Subcutaneous adipose tissue (tissue), 4 donors: ENCODE data around the gene MED13L. TPM values are rescaled to one million over a fixed set of nuclear protein-coding genes. Genes with fewer than 3 reads are reported as not detected.

Experiments
- total RNA-seq, 4 donors: library from RNA; depleted of rRNA; stranded (reverse); fragments of >200 nt; gene quantifications; one replicate each; pipeline ENCODE4 v1.1.0, GENCODE V29; 2016
- TF ChIP-seq, protein P1 (sequence below): fragments of 450-650 bp; IDR thresholded peaks from one replicate; pipeline ENCODE4 v1.5.1; 2016; ENCODE audit warnings: low read depth, mild to moderate bottlenecking, control low read depth, antibody characterized with exemption, moderate library complexity

The MED13L gene
- total RNA-seq, 4 donors from 2014 or later: 164 to 285 (median 225) TPM

DNA sequence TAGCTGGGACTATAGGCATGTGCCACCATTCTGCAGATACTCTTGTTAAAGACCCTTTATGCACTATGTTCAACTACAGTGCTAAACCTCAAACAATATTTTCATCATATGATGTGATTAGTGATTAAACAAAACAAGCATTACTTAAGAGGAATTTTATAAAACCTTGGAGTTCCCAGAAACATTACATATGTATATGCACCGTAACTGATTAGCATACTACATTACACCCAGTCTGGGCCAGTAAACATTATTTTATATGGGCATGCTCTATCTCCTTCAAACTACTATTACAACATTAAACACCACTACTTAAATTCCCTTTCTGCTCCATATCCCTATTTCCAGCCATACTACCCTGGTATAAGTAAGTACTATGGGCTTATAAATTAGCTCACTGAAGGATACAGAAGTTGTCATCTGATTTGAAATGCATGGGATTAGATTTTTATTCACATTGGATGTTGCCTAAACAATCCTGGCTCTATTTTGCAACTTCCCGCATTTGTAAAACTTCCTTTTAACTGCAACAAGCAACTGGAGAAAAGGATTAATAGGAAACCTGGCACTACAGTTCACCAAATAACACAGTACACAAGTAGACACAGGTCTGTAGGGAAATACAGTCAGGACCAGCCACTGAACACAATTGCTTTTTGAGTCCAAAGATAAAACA, 205.8 kb downstream of the MED13L start:
- TF ChIP-seq, protein P1, sequence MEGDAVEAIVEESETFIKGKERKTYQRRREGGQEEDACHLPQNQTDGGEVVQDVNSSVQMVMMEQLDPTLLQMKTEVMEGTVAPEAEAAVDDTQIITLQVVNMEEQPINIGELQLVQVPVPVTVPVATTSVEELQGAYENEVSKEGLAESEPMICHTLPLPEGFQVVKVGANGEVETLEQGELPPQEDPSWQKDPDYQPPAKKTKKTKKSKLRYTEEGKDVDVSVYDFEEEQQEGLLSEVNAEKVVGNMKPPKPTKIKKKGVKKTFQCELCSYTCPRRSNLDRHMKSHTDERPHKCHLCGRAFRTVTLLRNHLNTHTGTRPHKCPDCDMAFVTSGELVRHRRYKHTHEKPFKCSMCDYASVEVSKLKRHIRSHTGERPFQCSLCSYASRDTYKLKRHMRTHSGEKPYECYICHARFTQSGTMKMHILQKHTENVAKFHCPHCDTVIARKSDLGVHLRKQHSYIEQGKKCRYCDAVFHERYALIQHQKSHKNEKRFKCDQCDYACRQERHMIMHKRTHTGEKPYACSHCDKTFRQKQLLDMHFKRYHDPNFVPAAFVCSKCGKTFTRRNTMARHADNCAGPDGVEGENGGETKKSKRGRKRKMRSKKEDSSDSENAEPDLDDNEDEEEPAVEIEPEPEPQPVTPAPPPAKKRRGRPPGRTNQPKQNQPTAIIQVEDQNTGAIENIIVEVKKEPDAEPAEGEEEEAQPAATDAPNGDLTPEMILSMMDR: no peak

DNA sequence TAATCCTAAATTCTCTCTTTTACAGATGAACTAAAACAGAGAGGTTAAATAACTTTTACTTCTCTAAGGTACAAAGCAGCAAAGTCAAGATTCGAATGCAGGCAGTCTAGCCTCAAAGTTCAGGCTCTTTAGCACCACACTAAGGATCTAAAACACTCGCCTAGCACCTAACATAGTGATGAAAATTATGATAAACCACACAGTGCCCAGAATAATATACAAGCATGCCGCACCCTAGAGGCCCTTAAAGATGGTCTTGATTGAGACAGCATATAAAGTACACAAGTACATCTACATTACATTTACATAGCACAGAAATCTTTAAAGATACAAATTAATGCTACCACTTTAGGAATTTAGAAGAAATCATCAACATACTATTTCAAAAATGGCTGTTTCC, 207.0 kb downstream of the MED13L start:
- TF ChIP-seq, protein P1: no peak

DNA sequence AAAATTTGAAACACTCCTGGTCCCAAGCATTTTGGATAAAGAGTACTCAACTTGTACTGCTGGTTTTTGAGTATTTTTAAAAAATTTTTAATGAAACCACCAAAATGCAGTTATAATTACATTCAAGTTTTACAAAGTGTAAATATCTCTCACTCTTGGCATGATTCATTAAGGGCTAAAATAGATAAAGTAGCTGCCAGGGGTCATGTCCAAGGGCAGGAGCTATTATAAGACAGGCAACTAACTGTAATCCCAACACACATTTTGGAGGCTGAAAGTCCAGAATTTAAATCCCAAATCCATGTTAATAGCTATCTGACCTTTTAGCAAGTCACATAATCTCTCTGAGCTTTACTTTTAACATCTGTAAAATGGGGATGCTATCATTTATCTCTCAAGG, 207.6 kb downstream of the MED13L start:
- TF ChIP-seq, protein P1: no peak

DNA sequence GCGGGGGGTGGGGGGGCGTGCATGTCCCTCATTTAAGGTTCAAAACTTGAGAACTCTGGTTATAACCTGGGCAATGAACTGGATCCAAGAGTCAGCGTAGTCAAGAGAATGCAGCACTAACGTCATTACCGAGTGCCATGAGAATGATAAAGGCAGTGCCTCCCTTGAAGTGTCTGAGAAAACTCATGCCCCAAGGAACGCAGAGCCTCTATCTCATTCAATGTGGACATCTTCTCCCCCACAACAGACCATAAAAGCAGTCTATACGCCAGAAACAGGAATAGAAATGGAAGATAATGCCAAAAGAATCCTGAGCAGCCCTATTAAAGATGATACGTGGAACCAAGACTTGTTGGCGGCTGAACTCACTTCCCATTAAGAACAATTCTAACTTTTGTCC, 208.6 kb downstream of the MED13L start:
- TF ChIP-seq, protein P1: no peak

GRCh38 chr12:116068371-116068770, 209.1 kb downstream of the MED13L start:
- TF ChIP-seq, protein P1: no peak

GRCh38 chr12:116067892-116068291, 209.6 kb downstream of the MED13L start:
- TF ChIP-seq, protein P1: no peak

DNA sequence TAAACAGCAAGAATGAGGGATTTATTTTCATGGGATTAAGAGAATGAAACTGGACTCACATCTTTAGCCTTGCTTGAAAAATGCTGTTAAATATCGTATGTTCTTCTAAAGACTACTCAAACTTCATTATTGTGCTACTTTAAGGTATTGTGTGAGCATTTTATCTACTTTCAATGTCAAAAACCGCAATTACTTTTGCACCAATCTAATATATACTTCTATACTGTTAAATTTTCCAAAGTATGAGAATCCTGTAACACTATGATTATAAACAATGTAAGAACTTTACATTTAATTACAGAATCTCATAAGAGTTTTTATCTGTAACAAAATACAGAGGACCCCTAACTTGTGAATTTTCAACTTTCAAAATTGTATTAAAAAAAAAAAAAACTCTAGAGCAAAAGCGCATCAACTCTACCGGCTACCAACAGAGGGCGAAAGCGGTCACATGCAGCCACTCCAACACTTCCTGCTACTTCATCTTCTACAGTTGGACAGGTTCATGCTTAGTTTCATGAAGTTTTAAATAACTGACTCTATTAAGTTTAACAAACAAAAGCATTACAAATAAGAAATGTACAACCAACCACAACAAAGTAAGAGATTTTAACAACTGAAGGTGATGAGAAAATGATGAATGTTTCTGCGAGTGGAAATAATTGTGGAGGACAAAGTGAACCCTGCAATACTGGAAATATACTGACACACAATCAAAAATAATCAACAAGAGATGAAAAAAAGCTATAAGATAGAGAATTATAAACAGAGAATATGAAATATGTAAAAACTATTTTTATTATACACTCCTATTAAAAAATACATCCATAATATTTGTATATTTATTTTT, 210.9 kb downstream of the MED13L start:
- TF ChIP-seq, protein P1: no peak
